ENCODE results near the gene HOXD8.

DNA sequence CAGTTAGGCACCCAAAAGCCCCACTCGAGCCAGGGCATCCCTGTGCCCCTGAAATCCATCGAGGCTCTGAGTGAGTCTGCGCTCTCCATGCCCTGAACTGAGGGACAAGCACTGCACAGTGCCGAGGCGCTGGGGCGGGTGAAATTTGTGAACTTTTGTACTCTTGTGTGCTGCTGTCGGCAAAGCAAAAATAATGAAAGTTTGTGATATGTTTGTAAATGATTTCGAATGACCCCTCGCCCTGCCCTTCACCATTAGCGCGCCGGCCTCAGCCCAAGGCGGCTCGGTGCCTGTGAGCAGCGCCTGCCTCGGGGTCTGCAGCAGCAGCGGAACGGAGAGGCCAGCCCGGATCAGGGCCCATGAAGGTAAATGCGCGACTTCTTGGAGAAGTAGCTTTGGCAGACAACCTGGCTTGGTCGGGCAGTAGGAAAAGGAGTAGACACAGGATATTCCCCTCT is 20.0 kb downstream of the HOXD8 start:
- TF ChIP-seq CTCF (IDR thresholded peaks at IDR 0.05) (no peak), POLR2A (IDR thresholded peaks at IDR 0.05) (no peak), EP300 (IDR thresholded peaks at IDR 0.05) (no peak)
